Endothelial cell (in vitro differentiated cells): Measurements from ENCODE around the gene CARMIL1. TPM values are rescaled to one million over a fixed set of nuclear protein-coding genes. Genes with fewer than 3 reads are reported as not detected.

Experiments used
- DNase-seq: peaks from one replicate; pipeline ENCODE4 v3.0.0; 2021; ENCODE audit warnings: low spot score
- H3K27ac Mint-ChIP-seq: one replicate; pipeline ENCODE4 v1.8.0; 2021; ENCODE audit warnings: mixed read lengths, inconsistent platforms; ENCODE audit not compliant: unreplicated experiment
- H3K27me3 Mint-ChIP-seq: one replicate; pipeline ENCODE4 v1.8.0; 2021; ENCODE audit warnings: mild to moderate bottlenecking, moderate library complexity, mixed read lengths, inconsistent platforms; ENCODE audit not compliant: unreplicated experiment
- H3K36me3 Mint-ChIP-seq: one replicate; pipeline ENCODE4 v1.8.0; 2021; ENCODE audit warnings: mild to moderate bottlenecking, low read depth, mixed read lengths, inconsistent platforms; ENCODE audit not compliant: unreplicated experiment
- H3K4me1 Mint-ChIP-seq: one replicate; pipeline ENCODE4 v1.8.0; 2021; ENCODE audit warnings: mild to moderate bottlenecking, mixed read lengths, inconsistent platforms; ENCODE audit not compliant: unreplicated experiment
- H3K4me3 Mint-ChIP-seq: one replicate; pipeline ENCODE4 v1.8.0; 2021; ENCODE audit warnings: mild to moderate bottlenecking, mixed read lengths, inconsistent platforms; ENCODE audit not compliant: unreplicated experiment
- H3K9me3 Mint-ChIP-seq: one replicate; pipeline ENCODE4 v1.8.0; 2021; ENCODE audit warnings: mixed read lengths, inconsistent platforms; ENCODE audit not compliant: unreplicated experiment
- CTCF ChIP-seq: fragments of 200-600 bp; sonication (generic); IDR thresholded peaks from one replicate; pipeline ENCODE4 v1.5.0; 2021; ENCODE audit warnings: antibody characterized with exemption; ENCODE audit not compliant: unreplicated experiment
- total RNA-seq: library from RNA; stranded (reverse); fragmentation: NEBNext Ultra II Directional; extraction: Animal tissue kit (Norgen Biotek cat#: 25700); gene quantifications from one replicate; pipeline ENCODE4 v1.2.1, GENCODE V29; 2021; ENCODE audit not compliant: unreplicated experiment

CARMIL1 gene
- total RNA-seq, 1 donor from 2014 or later = 32.5 TPM

GRCh38 chr6:25278261-25278913, 787 bp upstream of the CARMIL1 start:
- H3K27me3 Mint-ChIP-seq = peaks cover 13% of the 10 kb centered on the region
- no peak for DNase-seq
- peak overlapping the region; percentile 91 for H3K4me3 Mint-ChIP-seq
- no peaks in the 10 kb centered on the region for H3K9me3 Mint-ChIP-seq
- H3K36me3 Mint-ChIP-seq = peaks cover 3% of the 10 kb centered on the region
- H3K4me1 Mint-ChIP-seq = peaks cover 37% of the 10 kb centered on the region
- H3K27ac Mint-ChIP-seq = peak overlapping the region; percentile 28
- TF ChIP-seq CTCF = no peak

GRCh38 chr6:25279748-25280343, 672 bp downstream of the CARMIL1 start:
- no peak for TF ChIP-seq CTCF
- Mint-ChIP-seq H3K27me3 (peaks cover 15% of the 10 kb centered on the region), H3K36me3 (peaks cover 3% of the 10 kb centered on the region), H3K4me3 (peak overlapping the region; percentile 98), H3K27ac (peak overlapping the region; percentile 82), H3K9me3 (no peaks in the 10 kb centered on the region), H3K4me1 (peaks cover 37% of the 10 kb centered on the region)
- DNase-seq = peak; percentile 39

- peaks cover 15% of the 10 kb centered on the region for H3K27me3 Mint-ChIP-seq
- peaks cover 37% of the 10 kb centered on the region for H3K4me1 Mint-ChIP-seq
- DNase-seq = no peak
- TF ChIP-seq CTCF = no peak
- no peaks in the 10 kb centered on the region for H3K9me3 Mint-ChIP-seq
- H3K36me3 Mint-ChIP-seq = peaks cover 3% of the 10 kb centered on the region
- peak overlapping the region; percentile 82 for H3K27ac Mint-ChIP-seq
- peak overlapping the region; percentile 98 for H3K4me3 Mint-ChIP-seq
Observed at GRCh38 chr6:25280344-25281074, 1.3 kb downstream of the CARMIL1 start.

- no peak for TF ChIP-seq CTCF
Observed at GRCh38 chr6:25286891-25287290, 7.7 kb downstream of the CARMIL1 start.

GRCh38 chr6:25287941-25288340, 8.8 kb downstream of the CARMIL1 start:
- no peak for DNase-seq
- Mint-ChIP-seq H3K27ac (peak overlapping the region; percentile 10), H3K9me3 (no peaks in the 10 kb centered on the region), H3K27me3 (peaks cover 5% of the 10 kb centered on the region), H3K4me3 (no peak overlapping the region), H3K4me1 (peaks cover 8% of the 10 kb centered on the region), H3K36me3 (no peaks in the 10 kb centered on the region)
- TF ChIP-seq CTCF = no peak

More at GRCh38 chr6:25286891-25287290, 7.7 kb downstream of the CARMIL1 start:
- Mint-ChIP-seq H3K4me3 (no peak overlapping the region), H3K4me1 (peaks cover 10% of the 10 kb centered on the region), H3K9me3 (no peaks in the 10 kb centered on the region), H3K27ac (no peak overlapping the region), H3K27me3 (peaks cover 5% of the 10 kb centered on the region), H3K36me3 (no peaks in the 10 kb centered on the region)
- no peak for DNase-seq
